Thyroid gland (tissue), 4 donors: ENCODE measurements around the gene KLHL1. TPM values are rescaled to one million over a fixed set of nuclear protein-coding genes. Genes with fewer than 3 reads are reported as not detected.

ENCODE experiments used
- DNase-seq, 2 donors: peaks; one replicate each; pipeline ENCODE4 v3.0.0-alpha.2; 2019
- H3K27ac ChIP-seq, 3 donors: fragments of 200-600 bp; sonication (generic); 1 replicate in 2 of 3; 2 replicates in 1 of 3; pipeline ENCODE4 v1.5.1; 2016 to 2019; ENCODE audit warnings: mild to moderate bottlenecking in 1 of 3, moderate library complexity in 1 of 3
- H3K27me3 ChIP-seq: fragments of 200-600 bp; sonication (generic); one replicate; pipeline ENCODE4 v1.5.1; 2019
- H3K36me3 ChIP-seq, 2 donors: fragments of 200-600 bp; sonication (generic); one replicate each; pipeline ENCODE4 v1.5.1; 2016 to 2019
- H3K4me1 ChIP-seq, 2 donors: fragments of 200-600 bp; sonication (generic); one replicate each; pipeline ENCODE4 v1.5.1; 2017 to 2019
- H3K4me3 ChIP-seq, 3 donors: fragments of 200-600 bp; sonication (generic); replicated peaks in 1 of 3; 1 replicate in 2 of 3; 2 replicates in 1 of 3; pipeline ENCODE4 v1.5.1; 2016; ENCODE audit warnings: mild to moderate bottlenecking in 1 of 3
- H3K9me3 ChIP-seq: fragments of 200-600 bp; sonication (generic); one replicate; pipeline ENCODE4 v1.5.1; 2017
- POLR2A ChIP-seq, 2 donors: fragments of 450-650 bp; IDR thresholded peaks; one replicate each; pipeline ENCODE4 v1.6.1; 2017; ENCODE audit warnings: antibody characterized with exemption in 2 of 2, mild to moderate bottlenecking in 2 of 2, moderate library complexity in 1 of 2
- WGBS, 2 donors: methylation state at CpG; one replicate each; pipeline ENCODE4 v1.1.5; 2017; 5-methylcytosine and 5-hydroxymethylcytosine counted together
- intact Hi-C: fragments of 100-400 bp; cut with DNase I; formaldehyde crosslinking; loops from one replicate; pipeline ENCODE4 v1.15.1; 2023
- total RNA-seq, 4 donors: library from RNA; depleted of rRNA; stranded (reverse); fragments of >200 nt; gene quantifications; one replicate each; pipeline ENCODE4 v1.2.3, GENCODE V29; 2016
- TF ChIP-seq, protein P1 (sequence below), 6 experiments: fragments of 200-600 bp in 3 of 6; fragments of 450-650 bp in 3 of 6; sonication (generic) in 3 of 6; IDR thresholded peaks; one replicate each; pipeline ENCODE4 v1.5.1; 2016 to 2019; ENCODE audit warnings: antibody characterized with exemption in 6 of 6, mild to moderate bottlenecking in 2 of 6, inconsistent platforms in 1 of 6, moderate library complexity in 1 of 6

Gene KLHL1
- total RNA-seq, 4 donors from 2014 or later: not detected

GRCh38 chr13:69935043-69935442, 173.2 kb downstream of the KLHL1 start:
- intact Hi-C loops: no loop called here

DNA sequence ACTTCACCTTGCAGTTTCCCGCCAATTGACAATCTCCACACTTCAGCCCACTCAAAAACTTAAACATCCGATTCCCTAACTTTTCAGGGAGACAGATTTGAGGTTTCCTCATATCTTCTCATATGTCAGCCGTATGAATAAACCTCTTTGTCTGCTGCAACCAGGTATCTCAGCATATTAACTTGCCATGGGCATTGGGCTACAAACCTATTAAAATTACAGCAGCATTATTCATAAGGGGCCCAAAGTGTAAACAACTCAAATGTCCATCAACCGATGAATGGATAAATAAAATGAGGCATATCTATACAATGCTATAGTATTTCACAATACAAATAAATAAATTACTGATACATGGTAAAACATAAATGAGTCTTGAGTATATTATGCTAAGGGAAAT, 180.0 kb downstream of the KLHL1 start:
- Histone ChIP-seq H3K4me3 (no peak overlapping the region), H3K27me3 (no peaks in the 10 kb centered on the region), H3K4me1 (no peaks in the 10 kb centered on the region), H3K36me3 (no peaks in the 10 kb centered on the region), H3K27ac (no peak overlapping the region), H3K9me3 (no peaks in the 10 kb centered on the region)
- intact Hi-C loops: no loop called here
- TF ChIP-seq, protein P1, sequence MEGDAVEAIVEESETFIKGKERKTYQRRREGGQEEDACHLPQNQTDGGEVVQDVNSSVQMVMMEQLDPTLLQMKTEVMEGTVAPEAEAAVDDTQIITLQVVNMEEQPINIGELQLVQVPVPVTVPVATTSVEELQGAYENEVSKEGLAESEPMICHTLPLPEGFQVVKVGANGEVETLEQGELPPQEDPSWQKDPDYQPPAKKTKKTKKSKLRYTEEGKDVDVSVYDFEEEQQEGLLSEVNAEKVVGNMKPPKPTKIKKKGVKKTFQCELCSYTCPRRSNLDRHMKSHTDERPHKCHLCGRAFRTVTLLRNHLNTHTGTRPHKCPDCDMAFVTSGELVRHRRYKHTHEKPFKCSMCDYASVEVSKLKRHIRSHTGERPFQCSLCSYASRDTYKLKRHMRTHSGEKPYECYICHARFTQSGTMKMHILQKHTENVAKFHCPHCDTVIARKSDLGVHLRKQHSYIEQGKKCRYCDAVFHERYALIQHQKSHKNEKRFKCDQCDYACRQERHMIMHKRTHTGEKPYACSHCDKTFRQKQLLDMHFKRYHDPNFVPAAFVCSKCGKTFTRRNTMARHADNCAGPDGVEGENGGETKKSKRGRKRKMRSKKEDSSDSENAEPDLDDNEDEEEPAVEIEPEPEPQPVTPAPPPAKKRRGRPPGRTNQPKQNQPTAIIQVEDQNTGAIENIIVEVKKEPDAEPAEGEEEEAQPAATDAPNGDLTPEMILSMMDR (IDR thresholded peaks at IDR 0.05): no peak
- no peak for TF ChIP-seq POLR2A (IDR thresholded peaks at IDR 0.05)
- DNase-seq: no peak
- WGBS, 2 donors: 94 to 97% methylated on average over 4 of the region's 4 CpGs

More at GRCh38 chr13:69935043-69935442, 173.2 kb downstream of the KLHL1 start:
- TF ChIP-seq, protein P1 (IDR thresholded peaks at IDR 0.05): peak in 4 of 6 experiments; percentile 20 to 52 (median 34)
- TF ChIP-seq POLR2A (IDR thresholded peaks at IDR 0.05): no peak
- H3K27ac ChIP-seq: no peak overlapping the region
- H3K4me3 ChIP-seq: no peak overlapping the region
- no peak for DNase-seq
- H3K36me3 ChIP-seq: no peaks in the 10 kb centered on the region
- no peaks in the 10 kb centered on the region for H3K4me1 ChIP-seq
- H3K9me3 ChIP-seq: no peaks in the 10 kb centered on the region
- H3K27me3 ChIP-seq: no peaks in the 10 kb centered on the region
- WGBS, 2 donors: 71 to 85% methylated on average over 2 of the region's 2 CpGs

GRCh38 chr13:69921156-69921555, 187.1 kb downstream of the KLHL1 start:
- H3K4me1 ChIP-seq: no peaks in the 10 kb centered on the region
- H3K9me3 ChIP-seq: no peaks in the 10 kb centered on the region
- DNase-seq: no peak
- no peak overlapping the region for H3K27ac ChIP-seq
- H3K4me3 ChIP-seq: no peak overlapping the region
- no peaks in the 10 kb centered on the region for H3K36me3 ChIP-seq
- TF ChIP-seq, protein P1 (IDR thresholded peaks at IDR 0.05): no peak
- TF ChIP-seq POLR2A (IDR thresholded peaks at IDR 0.05): no peak
- intact Hi-C loops: no loop called here
- 52 to 57% methylated on average over 2 of the region's 2 CpGs for WGBS, 2 donors
- no peaks in the 10 kb centered on the region for H3K27me3 ChIP-seq

DNA sequence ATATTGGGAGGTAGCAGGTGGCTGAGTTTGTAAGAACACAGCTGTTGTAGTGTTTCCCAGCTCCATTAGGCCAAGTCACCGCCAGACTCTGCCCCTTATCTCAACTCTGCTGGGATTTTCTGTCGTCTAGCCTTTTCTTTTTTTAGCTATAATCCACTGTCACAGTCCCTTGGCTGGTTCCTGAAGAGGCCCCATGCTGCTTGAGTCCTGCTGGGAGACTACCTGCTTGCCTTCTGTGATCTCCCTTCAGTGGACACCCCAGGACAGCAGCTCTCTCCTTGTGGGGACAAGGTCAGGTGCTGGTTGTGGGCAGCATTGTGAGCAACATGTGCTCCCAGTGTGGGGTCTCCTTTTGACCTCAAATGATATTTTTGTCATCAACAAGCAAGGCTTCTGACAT, 195.6 kb downstream of the KLHL1 start:
- Histone ChIP-seq H3K4me1 (peaks cover 15 to 17% of the 10 kb centered on the region in 2 donors), H3K9me3 (no peaks in the 10 kb centered on the region), H3K4me3 (no peak overlapping the region), H3K27ac (peak overlapping the region; percentile 11 to 39 (median 35)), H3K27me3 (no peaks in the 10 kb centered on the region), H3K36me3 (no peaks in the 10 kb centered on the region)
- 14 to 28% methylated on average over 2 of the region's 2 CpGs for WGBS, 2 donors
- intact Hi-C loops: no loop called here
- TF ChIP-seq, protein P1 (IDR thresholded peaks at IDR 0.05): no peak
- no peak for TF ChIP-seq POLR2A (IDR thresholded peaks at IDR 0.05)
- DNase-seq: peak; percentile 38 to 42

GRCh38 chr13:69910800-69911199, 197.5 kb downstream of the KLHL1 start:
- intact Hi-C loops: no loop called here
- DNase-seq: no peak
- Histone ChIP-seq H3K27ac (peak overlapping the region in 2 of 3 donors; percentile 54 to 57), H3K27me3 (no peaks in the 10 kb centered on the region), H3K9me3 (no peaks in the 10 kb centered on the region), H3K4me3 (no peak overlapping the region), H3K4me1 (peaks cover 15 to 17% of the 10 kb centered on the region in 2 donors), H3K36me3 (no peaks in the 10 kb centered on the region)
- TF ChIP-seq POLR2A (IDR thresholded peaks at IDR 0.05): no peak
- TF ChIP-seq, protein P1 (IDR thresholded peaks at IDR 0.05): no peak
